GM18526 (cell line): ENCODE results near the gene SNX5.

Experiments
- POLR2A ChIP-seq: IDR thresholded peaks from 3 replicates; pipeline ENCODE4 v1.6.1; 2011; ENCODE audit not compliant: insufficient read length; ENCODE audit errors: extremely low read depth

Gene SNX5

DNA sequence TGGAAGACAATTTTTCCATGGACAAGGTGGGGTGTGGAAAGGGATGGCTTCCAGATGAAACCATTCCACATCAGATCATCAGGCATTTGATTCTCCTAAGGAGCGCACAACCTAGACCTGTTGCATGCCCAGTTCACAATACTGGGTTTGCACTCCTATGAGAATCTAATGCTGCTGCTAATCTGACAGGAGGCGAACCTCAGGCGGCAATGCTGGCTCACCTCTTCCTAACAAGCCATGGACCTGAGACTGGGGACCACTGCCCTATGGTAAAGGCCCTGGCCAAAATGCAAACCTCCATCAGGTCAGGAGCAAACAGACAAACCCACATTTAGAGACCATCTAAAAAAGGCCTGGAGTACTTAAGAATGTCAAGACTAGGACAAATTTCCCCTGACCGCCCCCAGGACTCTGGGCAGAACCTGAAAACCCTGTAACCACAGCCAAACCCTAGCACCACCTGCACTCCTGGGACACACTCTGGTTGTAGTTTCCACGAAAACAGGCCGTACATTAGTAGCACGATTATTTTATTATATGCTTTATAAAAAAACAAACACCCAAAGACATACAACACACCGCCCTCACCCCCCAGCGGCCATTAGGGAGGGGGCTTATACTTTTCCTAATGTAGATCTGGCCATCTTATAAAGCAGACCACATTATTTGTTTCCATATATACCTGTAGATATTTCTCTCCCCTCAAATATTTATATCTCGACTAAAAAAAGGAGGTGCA is 27.3 kb downstream of the SNX5 start:
- TF ChIP-seq POLR2A = no peak

DNA sequence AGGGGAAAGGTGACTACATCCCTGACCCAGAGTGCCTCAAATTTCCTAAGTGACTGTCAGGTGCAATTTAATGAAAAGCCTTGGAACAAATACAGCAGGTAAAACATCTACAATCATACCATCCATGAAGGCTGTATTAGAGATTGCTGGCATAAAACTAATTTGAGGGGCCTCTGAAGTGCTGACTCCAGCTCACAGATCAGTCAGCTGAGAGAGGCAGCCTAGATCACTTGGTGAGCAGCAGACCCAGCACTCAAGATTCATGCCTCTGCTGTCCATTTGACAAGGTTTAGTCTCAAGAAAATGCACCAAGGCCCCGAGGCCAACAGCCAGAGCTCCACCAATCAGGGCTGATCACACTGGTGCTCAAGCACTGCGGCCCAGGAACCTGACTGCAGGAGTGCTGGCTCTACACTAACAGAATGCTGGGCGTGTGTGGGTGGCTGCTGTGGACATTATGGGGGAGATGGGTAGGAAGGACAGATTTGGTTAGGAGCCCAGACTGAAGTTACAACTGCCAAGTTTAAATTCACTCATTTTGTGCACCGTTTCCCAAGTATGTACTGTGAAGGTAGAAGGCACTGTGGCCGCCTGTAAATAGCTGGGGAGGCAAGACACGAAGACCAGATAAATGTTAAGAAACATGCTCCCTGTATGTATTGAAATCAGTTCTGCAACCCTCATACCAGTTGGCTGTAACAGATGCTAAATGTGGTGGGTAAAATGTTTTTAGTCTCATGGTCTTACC is 28.2 kb downstream of the SNX5 start:
- TF ChIP-seq POLR2A = peak; percentile 22

DNA sequence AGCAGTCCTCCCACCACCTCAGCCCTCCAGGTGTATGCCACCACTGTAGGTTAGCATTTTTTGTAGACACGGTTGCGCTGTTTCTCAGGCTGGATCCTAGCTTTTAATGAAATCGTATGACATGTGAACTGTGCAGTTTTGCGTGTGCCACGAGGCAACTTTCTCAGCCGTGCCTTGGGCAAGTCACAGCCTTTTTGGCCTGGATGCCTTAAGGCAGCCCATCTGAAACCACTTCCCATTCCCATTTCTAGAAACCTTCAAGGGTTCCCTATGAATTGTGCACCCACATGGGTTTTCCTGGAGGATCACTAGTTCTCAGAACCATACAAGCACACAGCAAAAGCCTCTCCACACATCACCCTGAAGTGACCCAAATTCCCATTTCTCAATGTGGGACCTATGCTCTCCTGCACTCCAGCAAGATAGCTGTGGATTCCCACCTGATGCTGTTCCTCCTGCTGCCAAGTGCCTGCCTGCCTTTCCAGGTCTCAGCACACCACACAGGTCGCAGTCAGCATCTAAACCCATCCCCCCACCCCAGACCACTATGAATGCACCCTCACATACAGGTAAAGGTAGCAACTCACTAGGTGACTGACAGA is 28.9 kb downstream of the SNX5 start:
- TF ChIP-seq POLR2A = peak; percentile 9

DNA sequence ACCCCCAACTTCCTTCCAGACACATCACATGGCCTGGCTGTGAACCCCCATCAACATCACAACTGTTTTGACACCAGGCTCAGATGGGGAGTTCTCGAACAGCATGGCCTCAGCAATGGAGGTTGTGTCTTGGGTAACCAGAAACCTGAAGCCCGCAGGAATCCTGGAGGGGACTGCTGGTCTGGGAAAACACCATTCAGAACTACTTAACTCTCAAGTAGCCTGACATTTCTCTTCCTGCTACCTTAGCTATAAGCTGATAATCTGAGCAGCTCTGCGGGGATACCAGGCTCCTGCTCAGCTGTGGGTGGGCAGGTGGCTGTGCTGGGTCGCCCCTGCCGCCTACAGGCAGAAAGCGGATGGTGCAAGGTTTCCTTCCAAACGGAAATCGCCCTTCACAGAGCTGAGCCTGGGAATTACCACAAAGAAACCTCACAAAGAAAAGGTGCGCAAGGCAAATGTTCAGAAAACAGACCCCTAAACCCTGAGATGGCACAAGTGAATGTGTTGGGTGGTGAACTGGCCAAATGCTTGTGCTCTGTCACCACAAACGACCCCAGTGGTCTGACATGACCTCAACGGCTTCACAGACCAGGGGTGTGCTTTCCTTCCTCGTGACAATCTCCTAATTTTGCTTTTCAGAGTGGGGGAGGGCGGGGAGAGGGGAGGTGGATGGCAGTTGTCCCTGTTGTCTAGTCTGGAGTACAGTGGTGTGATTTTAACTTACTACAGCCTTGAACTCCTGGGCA is 29.5 kb downstream of the SNX5 start:
- TF ChIP-seq POLR2A = no peak

DNA sequence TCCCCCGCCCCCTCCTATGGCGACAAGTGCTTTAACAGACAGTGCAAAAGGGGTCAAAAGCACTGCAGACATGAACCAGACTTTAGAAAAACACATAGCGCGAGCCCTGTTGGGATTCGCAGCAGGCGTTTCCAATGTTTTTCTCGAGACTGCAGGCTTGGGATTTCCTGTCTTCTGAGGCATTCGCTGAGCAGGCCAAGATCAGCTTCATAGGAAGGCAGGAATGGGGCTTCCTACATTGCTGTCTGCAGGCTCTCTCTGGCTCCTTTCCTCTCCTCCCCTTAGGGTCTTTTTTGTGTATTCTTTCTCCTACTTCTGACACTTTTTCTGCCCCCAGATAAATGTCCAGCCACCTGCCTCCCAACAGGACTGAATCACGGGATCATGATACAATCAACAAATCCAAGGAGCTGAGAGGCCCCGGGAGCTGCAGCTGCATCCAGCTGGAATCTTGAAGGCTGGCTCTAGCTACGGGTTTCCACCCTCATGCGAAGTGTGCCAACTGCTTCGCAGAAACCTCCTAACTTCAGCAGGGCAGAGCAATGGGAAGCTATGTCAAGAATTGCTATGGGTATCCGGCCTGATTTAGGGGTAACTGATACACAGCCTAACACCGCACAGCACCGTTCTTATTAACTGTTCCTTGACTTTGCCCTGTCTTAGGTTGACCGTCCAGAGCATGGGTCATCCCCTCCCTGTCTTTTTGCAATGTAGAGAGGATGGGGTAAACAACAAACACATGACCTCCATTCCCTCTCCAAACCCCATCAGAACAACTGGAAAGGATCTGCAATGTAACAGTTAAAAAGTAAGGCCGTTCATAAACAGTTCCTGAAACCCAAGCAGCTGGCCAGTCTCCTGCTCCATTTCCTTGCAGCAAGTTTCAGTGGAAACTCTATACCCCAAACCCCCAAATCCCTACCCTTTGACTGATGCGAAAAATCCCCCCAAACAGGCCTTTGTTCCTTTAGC is 31.5 kb downstream of the SNX5 start:
- no peak for TF ChIP-seq POLR2A

DNA sequence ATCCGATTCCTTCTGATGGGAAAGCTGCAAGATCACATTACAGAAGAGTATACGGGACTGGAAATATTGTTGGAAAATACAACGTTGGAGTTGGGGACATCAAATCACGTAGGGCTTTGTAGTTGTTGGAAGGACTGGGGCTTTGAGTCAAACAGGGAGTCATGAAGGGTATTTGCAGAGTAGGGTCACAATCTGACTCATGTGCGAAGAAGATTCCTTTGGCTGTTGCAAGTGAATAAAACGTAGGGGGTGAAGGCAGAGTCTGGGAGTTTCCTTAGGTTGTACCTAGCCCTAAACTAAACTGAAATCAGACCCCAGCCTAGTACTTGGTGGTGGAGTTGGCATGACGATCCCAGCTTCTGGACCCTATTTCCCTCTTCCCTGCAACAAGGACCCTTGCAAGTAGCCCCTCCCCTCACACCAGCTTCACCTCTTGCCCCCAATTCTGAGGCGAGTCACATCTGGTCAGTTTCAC is 32.3 kb downstream of the SNX5 start:
- TF ChIP-seq POLR2A = no peak

DNA sequence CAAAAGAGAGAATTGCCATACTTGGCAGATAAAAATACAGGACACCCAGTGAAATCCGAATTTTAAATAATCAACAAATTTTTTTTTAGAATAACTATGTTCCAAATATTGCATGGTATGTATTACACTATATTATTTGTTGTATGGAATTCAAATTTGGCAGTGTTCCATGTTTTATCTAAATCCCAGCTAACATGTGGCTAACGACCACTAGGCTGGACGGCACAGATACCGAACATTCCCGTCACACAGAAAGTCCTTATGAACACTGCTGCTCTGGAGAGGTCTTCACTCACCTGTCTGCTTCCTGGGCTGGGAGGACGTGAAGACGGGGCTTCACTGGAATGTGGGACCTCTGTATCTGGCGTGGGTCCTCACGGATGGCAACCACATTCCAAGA is 32.8 kb downstream of the SNX5 start:
- TF ChIP-seq POLR2A = no peak

DNA sequence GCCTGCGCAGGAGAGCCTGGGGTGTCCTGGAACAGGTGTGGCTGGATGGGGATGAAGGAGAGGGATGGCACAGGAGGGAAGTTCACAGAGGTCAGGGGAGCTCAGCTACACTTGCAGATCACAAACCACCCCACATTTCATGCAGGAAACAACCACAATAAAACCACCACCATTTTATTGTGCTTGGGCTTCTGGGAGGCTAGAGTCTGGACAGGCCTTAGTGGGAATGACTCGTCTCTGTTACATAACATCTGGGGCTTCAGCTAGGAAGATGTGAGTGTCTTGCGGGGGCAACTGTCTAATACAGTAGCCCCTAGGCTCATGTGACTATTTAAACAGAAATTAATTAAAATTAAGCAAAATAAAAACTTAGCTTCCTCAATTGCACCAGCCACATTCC is 33.4 kb downstream of the SNX5 start:
- TF ChIP-seq POLR2A = no peak

GRCh38 chr20:17934141-17934862 is 34.3 kb downstream of the SNX5 start:
- no peak for TF ChIP-seq POLR2A

DNA sequence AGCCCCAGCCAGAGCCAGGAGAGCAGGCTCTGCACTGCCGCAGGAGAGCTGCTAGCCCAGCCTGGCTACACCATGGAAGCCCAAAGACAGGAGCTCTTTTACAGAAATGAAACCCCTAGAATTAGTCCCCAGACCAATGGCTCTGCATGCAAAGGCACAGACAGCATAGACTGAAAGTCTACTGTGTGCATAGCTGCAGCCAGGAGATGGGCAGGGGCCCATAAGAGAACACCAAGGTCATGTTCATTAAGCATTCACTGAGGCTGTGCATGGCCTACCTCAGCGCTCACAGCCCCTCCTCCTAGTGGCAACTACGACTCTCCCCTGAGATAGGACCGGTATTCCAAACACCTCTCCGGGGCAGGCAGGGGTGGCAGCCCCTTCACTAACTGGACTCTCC is 34.9 kb downstream of the SNX5 start:
- no peak for TF ChIP-seq POLR2A

DNA sequence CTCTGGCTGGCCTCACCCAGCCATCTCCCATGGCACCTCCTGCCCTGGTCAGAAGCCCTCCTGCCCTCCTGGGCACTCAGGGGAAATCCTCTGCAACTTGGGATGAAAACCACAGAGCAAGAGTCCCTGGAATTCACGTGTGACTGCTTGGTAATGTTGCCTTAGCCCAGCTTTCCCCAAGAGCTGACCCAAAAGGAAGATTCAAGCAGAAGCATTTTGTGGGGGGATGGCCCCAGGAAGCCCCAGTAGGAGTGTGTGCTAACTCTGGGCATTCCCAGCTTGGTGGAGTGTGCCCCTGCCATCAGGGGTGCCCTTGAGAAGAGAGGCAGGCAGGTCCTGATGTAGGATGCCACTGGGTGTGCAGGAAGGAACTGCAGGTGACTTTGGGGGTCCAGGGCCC is 35.5 kb downstream of the SNX5 start:
- no peak for TF ChIP-seq POLR2A

DNA sequence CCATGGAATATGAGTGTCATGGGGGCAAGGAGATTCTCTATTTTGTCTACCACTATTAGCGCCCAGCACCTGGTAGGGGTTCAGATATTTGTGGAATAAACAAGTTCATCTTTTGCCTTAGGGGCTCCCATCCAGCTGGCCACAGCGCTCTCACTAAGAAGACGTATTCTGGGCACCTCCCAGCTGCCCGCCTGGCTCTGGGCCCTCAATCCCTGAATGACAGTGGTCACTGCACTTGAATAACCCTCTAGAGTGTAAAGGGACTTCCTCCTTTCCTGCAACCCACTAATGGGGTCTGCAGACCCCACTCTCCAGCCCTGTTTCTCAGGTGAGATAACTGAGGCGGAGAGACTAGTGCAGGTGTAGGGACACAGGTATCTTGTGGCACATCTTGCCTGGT is 36.2 kb downstream of the SNX5 start:
- TF ChIP-seq POLR2A = no peak

- no peak for TF ChIP-seq POLR2A
Measured at GRCh38 chr20:17931513-17931912, 37.1 kb downstream of the SNX5 start.
